GM19463 (cell line): ENCODE results near the gene CHRNB2.

Source experiments
- ATAC-seq: cut with Tn5 transposase; IDR thresholded peaks from one replicate; pipeline ENCODE4 v1.9.1; 2021; ENCODE audit warnings: mild to moderate bottlenecking, moderate library complexity; ENCODE audit not compliant: unreplicated experiment

CHRNB2 gene

GRCh38 chr1:154552036-154552435, 15.5 kb upstream of the CHRNB2 start:
- ATAC-seq: no peak

- no peak for ATAC-seq
Observed at GRCh38 chr1:154553056-154554030, 14.2 kb upstream of the CHRNB2 start.

DNA sequence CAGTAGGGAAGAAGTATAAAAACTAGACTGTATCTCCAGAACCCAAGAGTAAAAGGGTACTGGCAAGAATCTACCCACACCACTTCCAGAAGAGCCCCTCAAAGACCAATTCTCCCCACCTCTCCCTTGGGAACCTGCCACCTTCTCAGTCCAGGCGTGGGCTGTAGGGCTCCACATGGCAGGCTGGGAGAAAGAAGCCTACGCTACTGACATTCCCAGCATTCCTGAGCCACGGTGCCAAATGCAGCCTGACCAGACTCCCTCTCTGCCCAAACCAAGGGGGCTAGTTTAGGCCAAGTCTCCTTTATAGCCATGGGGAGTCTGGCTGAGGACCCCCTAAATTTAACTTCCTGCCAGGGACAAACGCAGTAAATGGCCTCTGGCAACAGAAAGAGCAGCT, 11.2 kb upstream of the CHRNB2 start:
- no peak for ATAC-seq

DNA sequence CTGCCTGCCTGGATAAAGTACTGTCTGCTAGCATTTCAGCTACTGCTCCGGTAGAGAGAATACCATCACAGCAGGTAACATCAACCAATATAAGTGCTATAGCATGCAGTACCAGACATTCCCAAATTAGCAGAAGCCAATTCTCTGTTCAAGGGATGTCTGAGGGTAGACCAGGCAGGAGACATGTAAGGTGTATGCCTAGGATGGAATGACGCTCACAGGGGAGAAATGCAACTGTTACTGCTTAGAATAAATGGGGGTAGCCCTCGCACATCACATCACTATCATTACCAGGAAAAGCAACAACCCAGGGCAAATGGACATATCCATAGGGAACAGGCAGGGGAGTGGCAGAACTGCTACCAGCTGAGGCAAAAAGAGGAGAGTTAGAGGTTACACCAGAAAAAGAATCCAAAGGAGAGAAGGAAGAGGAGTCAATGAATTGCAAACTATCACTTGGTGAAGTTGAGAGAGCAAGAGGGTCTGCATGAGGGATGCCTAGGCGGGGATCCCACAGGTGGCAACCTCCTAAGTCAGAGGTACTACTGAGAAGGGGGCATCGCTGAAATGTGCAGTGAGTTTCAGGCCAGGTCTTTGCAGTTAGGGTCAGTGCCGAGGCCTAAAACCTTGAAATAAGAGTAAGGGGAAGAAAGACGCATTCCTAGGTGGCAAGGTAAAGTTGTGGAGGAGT, 10.2 kb upstream of the CHRNB2 start:
- ATAC-seq: no peak

DNA sequence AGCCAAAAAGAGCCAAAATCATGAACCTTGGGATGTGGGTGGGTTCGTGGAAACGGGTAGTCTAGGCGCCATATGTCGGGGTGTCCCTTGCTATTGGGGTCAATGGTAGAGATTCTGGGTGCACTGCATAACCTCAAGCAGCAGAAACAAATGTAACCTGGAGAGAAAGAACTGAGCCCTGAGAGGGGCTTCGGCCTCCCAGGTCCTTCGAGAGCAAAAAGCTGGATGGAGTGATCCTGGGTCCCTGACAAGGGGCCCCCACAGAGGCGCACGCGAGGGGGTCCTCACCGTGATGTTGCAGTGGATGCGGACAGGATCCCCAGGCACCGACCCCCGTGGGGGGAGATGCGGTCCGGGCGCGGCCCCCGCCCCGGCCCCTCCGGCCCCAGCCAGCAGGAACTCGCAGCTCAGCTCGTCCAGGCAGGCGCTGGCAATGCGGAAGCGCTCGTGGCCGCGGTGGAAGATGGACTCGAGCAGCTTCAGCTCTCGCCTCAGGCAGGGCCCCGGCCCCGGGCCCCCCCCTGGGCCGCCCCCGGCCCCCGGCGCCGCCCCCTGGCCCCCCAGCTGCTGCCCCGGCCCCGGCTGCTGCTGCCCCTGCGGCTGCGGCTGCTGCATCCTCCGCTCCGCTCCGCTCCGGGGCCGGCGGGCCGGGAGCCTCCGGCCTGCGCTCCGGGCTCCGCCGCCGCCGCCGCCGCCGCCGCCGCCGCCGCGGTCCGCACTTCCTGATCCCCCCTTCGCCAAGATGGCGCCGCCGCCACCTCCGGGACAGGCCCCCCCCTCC, 9.4 kb upstream of the CHRNB2 start, which contains the start of gene UBE2Q1:
Gene UBE2Q1, minus strand, starts transcription at position 724 of the 781 bp plus-strand sequence. Its CDS starts 109 bp downstream, at position 615.
- no peak for ATAC-seq

GRCh38 chr1:154558720-154559465, 8.7 kb upstream of the CHRNB2 start:
- ATAC-seq: peak; percentile 90

DNA sequence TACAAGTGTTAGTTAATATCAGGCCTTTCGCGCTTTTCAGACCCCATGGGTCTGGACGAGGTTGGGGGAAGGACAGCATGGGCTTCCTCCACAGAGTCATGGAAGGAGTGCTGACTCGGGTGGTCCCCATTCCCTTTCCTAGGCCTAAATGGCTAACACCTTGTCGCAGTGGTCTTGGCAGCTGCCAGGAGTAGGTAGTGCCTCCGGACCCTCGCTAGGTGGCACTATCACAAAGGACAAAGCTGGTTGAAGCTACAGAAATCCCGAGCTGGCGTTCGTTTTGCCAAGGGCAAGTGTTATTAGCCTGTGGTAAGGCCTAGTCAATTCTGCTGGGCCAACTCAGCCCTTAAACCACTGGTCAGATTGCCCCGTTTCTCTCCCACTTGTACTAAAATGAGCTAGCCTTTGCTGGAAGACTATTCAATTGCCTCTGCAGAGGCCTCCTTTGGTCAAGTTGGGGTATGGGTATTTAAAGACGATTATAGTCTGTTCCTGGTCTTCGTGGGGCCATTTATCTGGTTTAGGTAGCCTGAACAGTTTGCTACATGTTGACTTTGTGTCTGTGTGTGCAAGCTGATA, 8.0 kb upstream of the CHRNB2 start:
- peak; percentile 36 for ATAC-seq

DNA sequence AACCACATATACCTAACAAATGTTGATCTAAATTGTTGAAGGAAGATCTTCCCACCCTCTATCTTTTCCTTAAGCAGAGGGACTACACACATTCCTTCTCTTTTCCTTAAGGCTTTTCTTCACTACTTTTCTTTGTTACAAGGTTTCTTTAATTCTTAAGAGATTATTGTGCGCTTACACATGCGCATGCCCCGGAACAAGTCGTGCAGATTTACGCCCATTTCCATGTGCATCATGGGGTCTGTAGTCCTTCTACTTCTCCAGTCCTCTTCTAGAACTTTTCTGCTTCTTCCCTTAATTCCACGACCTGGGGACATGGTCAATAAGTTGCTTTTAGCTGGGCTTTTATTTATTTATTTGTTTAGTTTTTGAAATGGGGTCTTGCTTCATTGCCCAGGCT, 1.7 kb upstream of the CHRNB2 start:
- ATAC-seq: no peak

DNA sequence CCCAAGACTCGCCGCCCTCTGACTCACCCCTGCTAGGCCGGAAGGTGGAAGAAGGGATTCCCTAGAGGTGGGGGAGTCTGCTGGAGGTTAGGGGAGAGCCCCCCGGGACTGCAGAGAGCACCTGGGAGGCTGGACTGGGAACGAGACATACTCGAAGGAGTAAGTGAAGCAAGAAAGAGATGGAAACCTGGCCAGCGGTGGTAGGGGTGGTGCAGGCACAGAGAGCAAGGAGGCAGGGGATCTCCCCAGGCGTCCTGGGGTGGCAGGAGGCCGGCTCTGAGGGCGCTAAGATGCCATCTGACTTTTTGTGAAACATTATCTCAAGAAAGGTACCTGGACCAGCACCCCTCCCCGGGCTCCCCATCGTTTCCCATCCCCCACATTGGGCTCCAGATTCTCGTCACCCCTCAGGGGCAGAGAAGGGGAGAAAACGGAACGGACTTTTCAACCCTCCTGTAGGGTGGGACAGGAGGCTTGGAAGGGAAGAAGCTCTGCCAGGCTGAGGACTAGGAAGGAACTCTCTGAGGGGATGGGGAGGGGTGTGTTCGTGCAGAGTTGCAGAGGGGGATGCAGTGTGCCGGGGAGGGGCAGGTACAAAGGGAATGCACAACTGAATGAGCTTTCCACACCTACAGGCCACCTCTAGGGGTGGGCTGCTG, 708 bp downstream of the CHRNB2 start:
- ATAC-seq: no peak

DNA sequence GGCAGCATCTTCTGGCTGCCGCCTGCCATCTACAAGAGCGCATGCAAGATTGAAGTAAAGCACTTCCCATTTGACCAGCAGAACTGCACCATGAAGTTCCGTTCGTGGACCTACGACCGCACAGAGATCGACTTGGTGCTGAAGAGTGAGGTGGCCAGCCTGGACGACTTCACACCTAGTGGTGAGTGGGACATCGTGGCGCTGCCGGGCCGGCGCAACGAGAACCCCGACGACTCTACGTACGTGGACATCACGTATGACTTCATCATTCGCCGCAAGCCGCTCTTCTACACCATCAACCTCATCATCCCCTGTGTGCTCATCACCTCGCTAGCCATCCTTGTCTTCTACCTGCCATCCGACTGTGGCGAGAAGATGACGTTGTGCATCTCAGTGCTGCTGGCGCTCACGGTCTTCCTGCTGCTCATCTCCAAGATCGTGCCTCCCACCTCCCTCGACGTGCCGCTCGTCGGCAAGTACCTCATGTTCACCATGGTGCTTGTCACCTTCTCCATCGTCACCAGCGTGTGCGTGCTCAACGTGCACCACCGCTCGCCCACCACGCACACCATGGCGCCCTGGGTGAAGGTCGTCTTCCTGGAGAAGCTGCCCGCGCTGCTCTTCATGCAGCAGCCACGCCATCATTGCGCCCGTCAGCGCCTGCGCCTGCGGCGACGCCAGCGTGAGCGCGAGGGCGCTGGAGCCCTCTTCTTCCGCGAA, 3.8 kb downstream of the CHRNB2 start:
- no peak for ATAC-seq

GRCh38 chr1:154571964-154572288, 4.3 kb downstream of the CHRNB2 start:
- ATAC-seq: no peak

GRCh38 chr1:154572468-154573167, 5.0 kb downstream of the CHRNB2 start:
- no peak for ATAC-seq

DNA sequence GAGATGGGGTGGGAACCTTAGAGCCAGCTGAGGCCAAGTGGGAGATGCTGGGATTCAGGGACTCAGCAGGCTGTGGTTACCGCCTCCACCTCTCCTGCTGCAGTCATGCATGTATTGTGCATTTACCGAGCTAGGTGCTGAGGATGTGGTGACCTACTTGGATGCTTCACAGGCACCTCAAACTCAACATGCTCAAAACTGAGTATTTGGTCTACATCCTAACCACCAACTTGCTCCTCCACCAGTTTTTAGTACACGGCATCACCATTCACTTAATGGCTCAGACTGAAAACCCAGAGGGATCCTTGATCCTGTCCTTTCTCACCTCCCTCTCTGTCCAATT, 5.6 kb downstream of the CHRNB2 start:
- no peak for ATAC-seq

- no peak for ATAC-seq
Observed at GRCh38 chr1:154574716-154575115, 7.1 kb downstream of the CHRNB2 start.

DNA sequence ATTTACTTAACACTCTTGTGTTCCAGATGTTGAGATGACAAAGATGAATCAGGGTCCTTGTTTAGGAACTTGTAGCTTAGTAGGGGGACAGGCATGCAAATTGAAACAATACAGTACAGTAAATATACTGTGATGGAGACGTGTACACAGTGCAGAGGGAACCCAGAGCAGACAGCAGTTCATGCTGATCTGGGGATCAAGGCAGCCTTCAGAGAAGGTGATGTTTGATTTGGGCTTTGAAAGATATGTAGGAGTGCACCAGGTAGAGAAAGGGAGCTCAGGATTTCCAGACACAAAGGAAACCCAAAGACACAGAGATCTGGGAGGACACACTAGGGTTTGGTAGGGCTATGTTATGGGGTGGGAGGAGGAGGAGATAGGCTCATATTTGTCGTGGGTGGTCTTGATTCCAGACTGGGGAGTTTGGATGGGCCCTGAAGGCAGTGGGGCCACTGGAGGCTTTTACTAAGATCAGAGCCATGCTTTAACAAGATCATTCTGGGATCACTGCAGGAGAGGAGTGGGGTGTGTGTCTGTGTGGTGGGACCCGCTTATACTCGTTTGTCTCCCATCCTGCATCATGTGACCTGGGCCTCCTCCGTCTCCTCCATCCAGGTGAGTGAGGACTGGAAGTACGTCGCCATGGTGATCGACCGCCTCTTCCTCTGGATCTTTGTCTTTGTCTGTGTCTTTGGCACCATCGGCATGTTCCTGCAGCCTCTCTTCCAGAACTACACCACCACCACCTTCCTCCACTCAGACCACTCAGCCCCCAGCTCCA, 7.8 kb downstream of the CHRNB2 start:
- no peak for ATAC-seq

- no peak for ATAC-seq
Observed at GRCh38 chr1:154575951-154576566, 8.5 kb downstream of the CHRNB2 start.

- no peak for ATAC-seq
Observed at GRCh38 chr1:154577346-154578057, 9.9 kb downstream of the CHRNB2 start.
